IgD-negative memory B cell (primary cell): ENCODE results near the gene USF3. TPM values are rescaled to one million over a fixed set of nuclear protein-coding genes. Genes with fewer than 3 reads are reported as not detected.

ENCODE experiments used
- H3K27ac Mint-ChIP-seq, 3 donors: one replicate each; pipeline ENCODE4 v1.8.0; 2020 to 2022; ENCODE audit warnings: mild to moderate bottlenecking in 3 of 3, mixed read lengths in 3 of 3, moderate library complexity in 1 of 3
- H3K27me3 Mint-ChIP-seq: one replicate; pipeline ENCODE4 v1.8.0; 2021; ENCODE audit warnings: mixed read lengths
- H3K36me3 Mint-ChIP-seq: one replicate; pipeline ENCODE4 v1.8.0; 2020; ENCODE audit warnings: mild to moderate bottlenecking, mixed read lengths
- H3K4me1 Mint-ChIP-seq, 3 donors: one replicate each; pipeline ENCODE4 v1.8.0; 2020 to 2022; ENCODE audit warnings: mixed read lengths in 3 of 3, mild to moderate bottlenecking in 1 of 3
- H3K4me3 Mint-ChIP-seq, 4 donors: one replicate each; pipeline ENCODE4 v1.8.0; 2020 to 2022; ENCODE audit warnings: mild to moderate bottlenecking in 4 of 4, mixed read lengths in 4 of 4, moderate library complexity in 3 of 4
- H3K9me3 Mint-ChIP-seq, 3 donors: one replicate each; pipeline ENCODE4 v1.8.0; 2020 to 2021; ENCODE audit warnings: mixed read lengths in 3 of 3, mild to moderate bottlenecking in 1 of 3
- polyA plus RNA-seq: library from polyadenylated mRNA; unstranded; fragments of 300-500 nt; fragmentation: Illumina TruSeq; gene quantifications from one replicate; pipeline ENCODE4 v1.2.3, GENCODE V29; 2021

The USF3 gene
- polyA plus RNA-seq, 1 donor from 2014 or later: 7.4 TPM

DNA sequence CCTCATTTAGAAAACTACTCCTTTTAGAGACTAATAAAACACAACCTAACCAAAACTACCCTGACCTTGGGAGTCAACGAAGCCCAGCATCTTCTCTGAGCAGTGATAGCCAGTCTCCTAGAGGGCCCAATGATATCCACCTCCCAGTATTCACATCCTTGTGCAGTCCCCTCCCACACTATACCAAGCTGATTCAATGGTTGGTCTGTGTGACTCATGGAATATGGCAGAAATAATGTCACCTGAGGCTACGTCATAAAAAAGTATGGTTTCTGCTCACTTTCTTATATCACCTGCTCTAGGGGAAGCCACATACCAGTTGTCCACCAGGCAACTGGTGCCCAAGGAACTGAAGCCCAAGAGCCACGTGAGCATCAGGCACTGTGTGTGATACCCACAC is 21.4 kb upstream of the USF3 start:
- Mint-ChIP-seq H3K9me3 (no peaks in the 10 kb centered on the region), H3K4me1 (peaks cover 0 to 14% (median 2%) of the 10 kb centered on the region in 3 donors), H3K27me3 (no peaks in the 10 kb centered on the region), H3K36me3 (peaks cover 3% of the 10 kb centered on the region), H3K27ac (no peak overlapping the region), H3K4me3 (no peak overlapping the region)

DNA sequence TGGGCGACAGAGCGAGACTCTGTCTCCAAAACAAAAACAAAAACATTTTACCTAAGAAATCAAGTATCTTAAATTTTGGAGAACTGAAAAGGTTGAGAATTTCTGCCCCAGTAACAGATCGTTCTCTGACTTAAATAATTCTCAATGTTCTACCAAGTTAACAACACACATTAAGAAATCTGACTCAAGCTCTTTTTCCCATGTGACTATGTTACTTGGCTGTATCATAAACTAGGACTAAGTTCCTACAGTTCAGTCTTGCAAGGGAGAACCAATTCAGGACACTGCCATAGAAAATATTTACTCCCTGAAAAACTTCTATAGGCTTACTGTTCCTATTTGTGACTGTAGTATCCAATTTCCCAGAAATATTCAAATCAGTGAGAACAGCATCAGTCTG is 20.9 kb upstream of the USF3 start:
- Mint-ChIP-seq H3K4me3 (no peak overlapping the region), H3K36me3 (peaks cover 3% of the 10 kb centered on the region), H3K9me3 (no peaks in the 10 kb centered on the region), H3K27me3 (no peaks in the 10 kb centered on the region), H3K27ac (no peak overlapping the region), H3K4me1 (peaks cover 0 to 12% (median 2%) of the 10 kb centered on the region in 3 donors)

DNA sequence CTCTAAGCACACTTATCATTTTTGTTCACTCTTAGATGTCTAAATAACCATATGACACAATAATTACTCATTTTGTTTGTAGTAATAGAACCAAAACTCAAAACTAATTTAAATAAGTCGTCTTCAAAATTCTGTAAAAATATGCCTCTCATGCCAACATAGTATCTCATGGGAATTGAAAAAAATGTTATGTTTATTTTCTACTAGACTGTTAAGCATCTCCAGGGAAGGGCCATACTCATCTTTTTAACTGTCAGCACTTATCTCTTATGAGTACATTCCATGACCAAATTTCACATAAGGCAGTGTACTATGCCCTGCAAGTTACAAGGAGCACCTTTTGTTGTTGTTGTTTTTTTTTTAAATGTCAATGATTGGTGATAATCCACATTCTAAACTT is 18.3 kb upstream of the USF3 start:
- Mint-ChIP-seq H3K36me3 (peaks cover 3% of the 10 kb centered on the region), H3K27me3 (no peaks in the 10 kb centered on the region), H3K9me3 (no peaks in the 10 kb centered on the region), H3K4me3 (no peak overlapping the region), H3K27ac (no peak overlapping the region), H3K4me1 (peaks cover 0 to 2% (median 0%) of the 10 kb centered on the region in 3 donors)

DNA sequence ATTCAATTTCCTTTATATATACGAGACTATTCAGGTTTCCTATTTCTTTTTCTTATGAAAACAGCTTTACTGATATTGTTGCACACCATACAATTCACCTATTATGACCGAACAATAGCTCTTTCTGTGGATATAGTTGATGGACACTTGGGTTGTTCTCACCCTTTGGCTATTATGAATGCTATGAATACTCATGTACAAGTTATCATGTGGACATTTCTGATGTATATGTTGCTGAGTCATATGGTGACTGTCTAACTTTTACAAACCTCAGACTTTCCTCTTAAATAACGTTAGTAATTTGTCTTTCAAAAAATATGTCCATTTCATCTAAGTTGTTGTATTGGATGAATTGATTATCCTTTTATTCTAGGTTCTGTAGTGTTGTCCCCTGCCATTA is 15.7 kb upstream of the USF3 start:
- Mint-ChIP-seq H3K9me3 (no peaks in the 10 kb centered on the region), H3K27me3 (no peaks in the 10 kb centered on the region), H3K4me1 (peaks cover 0 to 2% (median 0%) of the 10 kb centered on the region in 3 donors), H3K36me3 (no peaks in the 10 kb centered on the region), H3K4me3 (no peak overlapping the region), H3K27ac (no peak overlapping the region)

DNA sequence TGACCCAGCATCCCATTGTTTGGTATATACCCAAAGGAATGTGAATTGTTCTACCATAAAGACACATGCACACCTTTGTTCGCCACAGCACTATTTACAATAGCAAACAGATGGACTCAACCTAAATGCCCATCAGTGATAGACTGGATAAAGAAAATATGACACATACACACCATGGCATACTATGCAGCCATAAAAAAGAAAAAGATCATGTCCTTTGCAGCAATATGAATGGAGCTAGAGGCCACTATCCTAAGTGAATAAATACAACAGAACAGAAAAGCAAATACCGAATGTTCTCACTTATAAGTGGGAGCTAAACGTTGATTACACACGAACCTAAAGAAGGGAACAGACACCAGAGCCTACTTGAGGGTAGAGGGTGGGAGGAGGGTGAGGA is 11.4 kb upstream of the USF3 start:
- Mint-ChIP-seq H3K4me3 (no peak overlapping the region), H3K27me3 (no peaks in the 10 kb centered on the region), H3K4me1 (no peaks in the 10 kb centered on the region), H3K36me3 (no peaks in the 10 kb centered on the region), H3K9me3 (no peaks in the 10 kb centered on the region), H3K27ac (peak overlapping the region in 1 of 3 donors; percentile 71)

DNA sequence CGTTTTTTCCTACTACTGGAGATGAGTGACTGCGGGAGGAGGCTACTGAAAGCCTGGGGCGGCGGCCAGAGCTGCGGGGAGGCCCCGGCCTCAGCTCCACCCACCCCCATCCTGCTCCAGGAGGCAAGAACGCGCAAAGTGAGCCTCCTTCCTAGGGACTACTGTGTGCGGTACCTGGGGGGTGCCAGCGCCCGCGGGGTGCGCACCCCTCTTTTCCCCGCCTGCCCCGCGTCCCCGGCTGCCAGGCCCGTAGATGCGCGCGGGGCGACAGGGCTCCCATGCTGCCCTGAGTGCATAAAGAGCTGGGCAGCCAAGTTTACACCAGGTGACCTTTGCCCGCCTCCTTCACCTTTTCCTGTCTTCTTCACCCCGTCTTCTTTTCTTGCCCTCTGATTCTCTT is 2.5 kb upstream of the USF3 start:
- Mint-ChIP-seq H3K27ac (peak overlapping the region in 1 of 3 donors; percentile 0), H3K27me3 (no peaks in the 10 kb centered on the region)

DNA sequence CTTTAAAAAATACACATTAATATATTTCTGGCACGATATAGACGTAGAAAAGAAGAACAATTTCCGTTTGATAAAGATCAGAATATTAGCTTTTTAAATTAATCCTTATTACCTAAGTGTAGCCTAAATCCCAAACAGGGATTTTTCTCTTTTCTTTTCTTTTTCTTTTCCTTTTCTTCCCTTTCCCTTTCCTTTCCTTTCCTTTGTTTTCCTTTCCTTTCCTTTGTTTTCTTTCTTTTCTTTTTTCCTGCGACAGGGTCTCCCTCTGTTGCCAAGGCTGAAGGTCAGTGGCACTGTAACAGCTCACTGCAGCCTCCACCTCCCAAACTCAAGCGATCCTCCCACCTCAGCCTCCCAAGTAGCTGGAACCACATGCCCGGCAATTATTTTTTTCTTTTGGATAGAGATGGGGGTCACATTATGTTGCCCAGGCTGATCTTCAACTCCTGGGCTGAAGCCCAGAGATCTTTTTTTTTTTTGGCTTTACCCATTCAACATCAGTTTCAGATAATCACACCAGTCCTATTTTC is 1.8 kb upstream of the USF3 start:
- peak overlapping the region in 1 of 3 donors; percentile 0 for H3K27ac Mint-ChIP-seq
- no peaks in the 10 kb centered on the region for H3K27me3 Mint-ChIP-seq
- peaks cover 14 to 25% (median 14%) of the 10 kb centered on the region in 3 donors for H3K4me1 Mint-ChIP-seq
- no peaks in the 10 kb centered on the region for H3K36me3 Mint-ChIP-seq
- H3K4me3 Mint-ChIP-seq: peak overlapping the region in 1 of 4 donors; percentile 71
- no peaks in the 10 kb centered on the region for H3K9me3 Mint-ChIP-seq

More for the DNA sequence above, 2.5 kb upstream of the USF3 start:
- Mint-ChIP-seq H3K4me3 (peak overlapping the region in 2 of 4 donors; percentile 94), H3K36me3 (no peaks in the 10 kb centered on the region), H3K4me1 (peaks cover 9 to 21% (median 13%) of the 10 kb centered on the region in 3 donors), H3K9me3 (no peaks in the 10 kb centered on the region)

DNA sequence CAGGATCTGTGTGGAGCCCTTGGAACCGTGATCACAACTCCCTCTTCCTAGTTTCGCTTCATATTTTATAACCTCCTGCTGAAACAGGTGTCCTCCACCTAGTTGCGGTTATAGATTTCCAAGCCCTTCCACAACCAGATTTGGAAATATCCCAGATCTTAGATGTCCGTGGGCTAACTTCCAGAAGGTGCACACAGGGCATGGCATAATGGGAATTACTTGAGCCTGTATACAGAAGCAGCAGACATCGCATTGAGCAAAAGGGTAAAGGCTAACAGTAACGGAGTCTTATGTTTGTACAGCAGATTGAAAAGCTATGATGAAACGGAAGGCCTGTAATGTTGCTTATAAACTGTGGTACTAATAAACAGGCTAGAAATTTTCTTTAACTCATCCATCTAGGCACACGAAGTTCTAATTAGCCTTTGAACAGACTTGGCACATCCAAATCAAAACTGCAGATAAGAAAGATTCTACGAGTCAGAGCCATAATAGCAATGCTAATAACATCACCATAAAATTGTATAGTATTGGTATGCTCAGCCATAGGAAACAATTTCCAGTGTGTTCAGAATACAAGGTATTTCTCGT is 1.2 kb upstream of the USF3 start:
- no peak overlapping the region for H3K4me3 Mint-ChIP-seq

DNA sequence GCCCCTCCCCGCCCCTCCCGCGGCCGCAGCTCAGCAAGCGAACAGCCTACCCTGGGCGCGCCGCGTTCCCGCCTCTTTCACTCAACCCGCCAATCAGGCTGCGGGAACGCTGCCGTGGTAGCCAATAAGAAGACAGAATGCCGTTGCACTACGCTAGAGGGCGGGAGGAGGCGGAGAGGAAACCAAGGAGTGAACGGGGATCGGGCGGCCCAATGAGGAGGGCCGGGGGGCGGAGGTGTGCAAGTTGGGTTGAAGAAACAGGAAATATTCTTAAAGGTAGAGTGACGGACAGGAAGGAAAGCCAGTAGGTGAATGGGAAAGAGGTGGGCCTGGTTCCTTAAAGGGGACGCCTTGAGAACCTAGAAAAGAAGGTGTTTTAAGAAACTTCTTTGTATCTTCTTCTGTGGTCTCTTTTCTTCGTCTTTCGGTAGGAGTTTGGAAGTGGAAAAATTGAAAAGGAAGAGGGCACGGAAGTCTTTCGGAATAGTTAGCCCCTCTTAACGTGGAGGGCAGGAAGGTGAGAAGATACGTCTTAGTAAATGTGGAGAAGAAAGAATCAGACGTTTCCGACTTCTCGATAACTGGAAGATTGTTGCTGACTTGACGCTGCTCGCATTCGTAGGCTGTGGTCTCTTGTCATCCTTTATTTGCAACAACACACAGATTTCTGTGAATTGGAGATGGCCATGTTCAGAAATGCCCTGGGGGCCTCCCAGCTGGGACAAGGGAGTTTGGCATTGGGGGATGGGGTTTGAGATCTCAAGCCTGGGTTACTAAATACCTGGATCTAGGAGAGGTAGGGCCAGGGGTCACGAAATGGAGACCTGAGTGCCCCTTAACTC is 437 bp upstream of the USF3 start:
- no peaks in the 10 kb centered on the region for H3K36me3 Mint-ChIP-seq
- H3K4me1 Mint-ChIP-seq: peaks cover 17 to 28% (median 18%) of the 10 kb centered on the region in 3 donors
- no peak overlapping the region for H3K4me3 Mint-ChIP-seq
- H3K27ac Mint-ChIP-seq: no peak overlapping the region
- H3K27me3 Mint-ChIP-seq: no peaks in the 10 kb centered on the region
- H3K9me3 Mint-ChIP-seq: no peaks in the 10 kb centered on the region

More for the DNA sequence above, 1.2 kb upstream of the USF3 start:
- H3K36me3 Mint-ChIP-seq: no peaks in the 10 kb centered on the region
- H3K4me1 Mint-ChIP-seq: peaks cover 17 to 28% (median 17%) of the 10 kb centered on the region in 3 donors
- no peaks in the 10 kb centered on the region for H3K9me3 Mint-ChIP-seq
- no peaks in the 10 kb centered on the region for H3K27me3 Mint-ChIP-seq
- no peak overlapping the region for H3K27ac Mint-ChIP-seq

DNA sequence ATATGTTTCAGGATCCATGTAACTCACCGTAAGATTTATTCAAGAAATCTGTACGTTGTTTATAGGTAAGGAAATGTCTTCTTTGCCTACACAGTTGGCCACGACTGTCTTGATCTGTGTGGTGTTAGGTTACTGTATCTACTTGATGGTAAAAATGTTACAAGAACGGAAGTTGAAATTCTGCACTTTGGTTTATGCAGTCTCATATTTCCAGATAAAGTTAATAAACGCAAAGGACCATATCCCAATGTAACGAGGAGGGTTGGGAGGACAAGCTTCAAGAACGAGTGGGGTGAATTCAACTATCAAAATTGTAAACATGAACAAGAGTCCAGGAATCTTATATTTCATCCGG is 1.0 kb downstream of the USF3 start:
- Mint-ChIP-seq H3K27ac (peak overlapping the region; percentile 88 to 97 (median 96)), H3K36me3 (no peaks in the 10 kb centered on the region), H3K4me3 (peak overlapping the region; percentile 93 to 98 (median 96)), H3K27me3 (no peaks in the 10 kb centered on the region), H3K4me1 (peaks cover 17 to 28% (median 18%) of the 10 kb centered on the region in 3 donors), H3K9me3 (no peaks in the 10 kb centered on the region)

DNA sequence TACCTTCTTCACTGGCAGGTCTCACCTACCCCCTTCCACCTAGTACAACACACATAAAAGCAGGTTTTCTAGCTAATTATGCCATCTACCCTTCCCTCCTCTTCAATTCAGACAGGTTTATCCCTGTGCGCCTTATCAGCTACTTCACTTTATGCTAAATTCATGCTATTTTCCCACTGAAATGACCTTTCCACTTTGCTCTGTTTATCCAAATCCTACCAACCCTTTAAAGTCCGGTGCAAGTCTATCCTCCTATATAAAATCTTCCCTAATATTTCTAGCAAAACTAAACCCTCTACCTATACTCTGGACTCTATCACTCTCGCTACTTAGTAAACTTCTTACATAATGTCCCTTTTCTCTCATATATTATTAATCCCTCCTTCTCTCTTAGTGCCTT is 6.0 kb downstream of the USF3 start:
- H3K27ac Mint-ChIP-seq: no peak overlapping the region
- no peaks in the 10 kb centered on the region for H3K9me3 Mint-ChIP-seq
- H3K4me3 Mint-ChIP-seq: no peak overlapping the region
- no peaks in the 10 kb centered on the region for H3K27me3 Mint-ChIP-seq
- H3K36me3 Mint-ChIP-seq: peaks cover 6% of the 10 kb centered on the region
- H3K4me1 Mint-ChIP-seq: peaks cover 16 to 23% (median 20%) of the 10 kb centered on the region in 3 donors

DNA sequence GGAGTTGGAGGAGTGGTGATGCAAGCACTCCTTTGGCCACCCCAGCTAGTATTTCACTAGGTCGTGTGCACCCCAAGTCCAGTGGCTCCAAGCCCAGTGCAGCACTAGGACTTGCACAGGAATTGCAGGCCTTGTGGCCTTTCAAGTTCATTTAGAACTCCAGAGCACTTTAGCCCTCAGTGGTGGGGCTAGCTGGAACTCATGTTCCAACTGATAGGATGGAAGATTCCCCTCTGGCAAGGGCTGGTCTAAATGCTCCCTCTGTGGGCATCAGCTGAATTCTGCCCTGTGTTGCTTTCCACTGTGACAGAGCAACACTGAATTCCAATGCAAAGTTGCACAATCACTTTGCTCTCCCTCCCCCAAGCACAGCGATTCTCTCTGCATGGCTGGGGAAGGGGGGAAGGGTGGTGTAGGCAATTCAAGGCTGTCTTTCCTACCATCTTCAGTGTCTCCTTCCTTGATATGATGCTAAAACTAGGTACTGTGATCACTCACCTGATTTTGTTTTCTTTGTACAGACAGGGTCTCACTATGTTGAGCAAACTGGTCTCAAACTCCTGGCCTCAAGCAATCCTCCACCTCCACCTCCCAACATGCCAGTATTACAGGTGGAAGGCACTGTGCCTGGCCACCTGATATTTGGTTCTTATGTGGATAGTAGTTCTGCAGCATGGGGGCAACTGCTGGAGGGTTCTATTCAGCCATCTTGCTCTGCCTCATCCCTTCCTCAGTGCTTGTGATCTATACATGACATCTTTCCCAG is 10.3 kb downstream of the USF3 start:
- H3K4me3 Mint-ChIP-seq: no peak overlapping the region
- H3K36me3 Mint-ChIP-seq: peaks cover 13% of the 10 kb centered on the region
- H3K4me1 Mint-ChIP-seq: peaks cover 10 to 15% (median 14%) of the 10 kb centered on the region in 3 donors
- no peak overlapping the region for H3K27ac Mint-ChIP-seq
- H3K9me3 Mint-ChIP-seq: peaks cover 3 to 6% (median 4%) of the 10 kb centered on the region in 3 donors
- no peaks in the 10 kb centered on the region for H3K27me3 Mint-ChIP-seq

DNA sequence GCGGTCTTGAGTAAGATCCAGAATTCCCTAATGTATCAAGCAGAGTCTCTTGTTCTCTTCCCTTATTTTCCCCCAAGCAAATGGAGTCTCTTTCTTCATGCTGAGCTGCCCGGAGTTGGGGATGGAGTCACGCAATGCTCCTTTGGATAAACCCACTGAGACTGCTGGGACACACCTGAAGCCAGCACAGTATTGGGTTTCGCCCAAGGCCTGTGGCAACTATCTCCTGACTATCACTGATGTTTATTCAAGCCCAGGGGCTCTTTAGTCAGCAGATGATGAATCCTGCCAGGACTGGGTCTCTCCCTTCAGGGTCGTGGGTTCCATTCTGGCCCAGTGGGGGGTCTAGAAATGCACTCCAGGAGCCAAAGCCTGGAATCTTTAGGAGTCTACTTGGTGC is 11.3 kb downstream of the USF3 start:
- Mint-ChIP-seq H3K36me3 (peaks cover 14% of the 10 kb centered on the region), H3K27me3 (no peaks in the 10 kb centered on the region), H3K4me1 (peaks cover 10 to 15% (median 14%) of the 10 kb centered on the region in 3 donors), H3K9me3 (peaks cover 3 to 6% (median 4%) of the 10 kb centered on the region in 3 donors), H3K4me3 (no peak overlapping the region), H3K27ac (no peak overlapping the region)

DNA sequence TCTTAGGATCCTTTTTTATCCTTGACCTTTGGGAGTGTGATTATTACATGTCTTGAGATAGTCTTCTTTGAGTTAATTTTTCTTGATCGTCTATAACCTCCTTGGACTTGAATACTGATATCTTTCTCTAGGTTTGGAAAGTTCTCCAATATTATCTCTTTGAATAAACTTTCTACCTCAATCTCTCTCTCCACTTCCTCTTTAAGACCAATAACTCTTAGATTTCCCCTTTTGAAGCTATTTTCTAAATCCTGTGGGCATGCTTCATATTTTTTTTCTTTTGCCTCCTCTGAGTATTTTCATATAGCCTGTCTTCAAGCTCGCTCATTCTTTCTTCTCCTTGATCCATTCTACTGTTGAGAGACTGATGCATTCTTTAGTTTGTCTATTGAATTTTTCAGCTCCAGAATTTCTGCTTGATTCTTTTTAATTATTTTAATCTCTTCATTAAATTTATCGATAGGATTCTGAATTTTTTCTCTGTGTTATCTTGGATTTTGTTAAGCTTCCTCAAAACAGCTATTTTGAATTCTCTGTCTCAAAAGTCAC is 12.1 kb downstream of the USF3 start:
- H3K36me3 Mint-ChIP-seq: peaks cover 14% of the 10 kb centered on the region
- no peaks in the 10 kb centered on the region for H3K27me3 Mint-ChIP-seq
- H3K4me3 Mint-ChIP-seq: peak overlapping the region in 1 of 4 donors; percentile 20
- H3K27ac Mint-ChIP-seq: no peak overlapping the region
- H3K9me3 Mint-ChIP-seq: peaks cover 3 to 6% (median 4%) of the 10 kb centered on the region in 3 donors
- H3K4me1 Mint-ChIP-seq: peaks cover 10 to 15% (median 14%) of the 10 kb centered on the region in 3 donors
